ENCODE results near the gene HIPK4. TPM values are rescaled to one million over a fixed set of nuclear protein-coding genes. Genes with fewer than 3 reads are reported as not detected.

The HIPK4 gene
- total and polyA plus RNA-seq, 4 donors, result 0.02 to 0.17 TPM; not detected in 2

DNA sequence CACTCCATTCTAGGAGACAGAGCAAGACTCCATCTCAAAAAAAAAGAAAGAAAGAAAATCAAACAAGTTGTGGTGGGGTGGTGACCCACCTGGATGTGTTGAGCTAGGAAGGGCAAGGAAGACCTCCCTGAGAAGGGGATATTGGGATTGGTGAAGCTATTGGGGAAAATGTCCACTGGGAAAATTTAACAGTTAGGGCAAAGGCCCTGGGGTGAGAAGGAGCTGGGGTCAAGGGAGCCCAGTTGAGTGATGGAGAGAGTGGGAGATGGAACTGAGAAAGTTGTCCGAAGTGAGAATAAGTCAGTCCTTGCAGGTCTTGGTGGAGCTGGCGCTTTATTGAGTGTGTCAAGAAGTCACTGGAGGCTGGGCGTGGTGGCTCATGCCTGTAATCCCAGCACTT lies 48.3 kb upstream of the HIPK4 start:
- DNase-seq (ENCODE audit: low spot score), result no peak

More for the DNA sequence above, 48.3 kb upstream of the HIPK4 start:
- Histone ChIP-seq H3K9ac (ENCODE audit: low read depth in 1 of 2, low read length in 2 of 2) (no peak overlapping the region), H3K27me3 (ENCODE audit: control insufficient read depth in 4 of 4, insufficient read depth in 4 of 4, low read length in 3 of 4) (no peaks in the 10 kb centered on the region), H3K4me1 (ENCODE audit: control insufficient read depth in 4 of 4, insufficient read depth in 4 of 4, low read length in 3 of 4) (peaks cover 0 to 24% (median 13%) of the 10 kb centered on the region in 4 donors), H3K27ac (ENCODE audit: low read depth in 1 of 2, low read length in 2 of 2) (no peak overlapping the region), H3K36me3 (ENCODE audit: control insufficient read depth in 4 of 4, insufficient read depth in 3 of 4, low read depth in 1 of 4, low read length in 3 of 4) (peaks cover 8 to 18% (median 12%) of the 10 kb centered on the region in 4 donors), H3K9me3 (ENCODE audit: control insufficient read depth in 4 of 4, low read length in 3 of 4) (no peaks in the 10 kb centered on the region), H3K4me3 (ENCODE audit: low read depth in 1 of 3, low read length in 3 of 3) (no peak overlapping the region)
- WGBS, result 97% methylated on average over 3 of the region's 3 CpGs
- no peak for TF ChIP-seq RAD21 (IDR thresholded peaks at IDR 0.05)
- TF ChIP-seq, protein P1, sequence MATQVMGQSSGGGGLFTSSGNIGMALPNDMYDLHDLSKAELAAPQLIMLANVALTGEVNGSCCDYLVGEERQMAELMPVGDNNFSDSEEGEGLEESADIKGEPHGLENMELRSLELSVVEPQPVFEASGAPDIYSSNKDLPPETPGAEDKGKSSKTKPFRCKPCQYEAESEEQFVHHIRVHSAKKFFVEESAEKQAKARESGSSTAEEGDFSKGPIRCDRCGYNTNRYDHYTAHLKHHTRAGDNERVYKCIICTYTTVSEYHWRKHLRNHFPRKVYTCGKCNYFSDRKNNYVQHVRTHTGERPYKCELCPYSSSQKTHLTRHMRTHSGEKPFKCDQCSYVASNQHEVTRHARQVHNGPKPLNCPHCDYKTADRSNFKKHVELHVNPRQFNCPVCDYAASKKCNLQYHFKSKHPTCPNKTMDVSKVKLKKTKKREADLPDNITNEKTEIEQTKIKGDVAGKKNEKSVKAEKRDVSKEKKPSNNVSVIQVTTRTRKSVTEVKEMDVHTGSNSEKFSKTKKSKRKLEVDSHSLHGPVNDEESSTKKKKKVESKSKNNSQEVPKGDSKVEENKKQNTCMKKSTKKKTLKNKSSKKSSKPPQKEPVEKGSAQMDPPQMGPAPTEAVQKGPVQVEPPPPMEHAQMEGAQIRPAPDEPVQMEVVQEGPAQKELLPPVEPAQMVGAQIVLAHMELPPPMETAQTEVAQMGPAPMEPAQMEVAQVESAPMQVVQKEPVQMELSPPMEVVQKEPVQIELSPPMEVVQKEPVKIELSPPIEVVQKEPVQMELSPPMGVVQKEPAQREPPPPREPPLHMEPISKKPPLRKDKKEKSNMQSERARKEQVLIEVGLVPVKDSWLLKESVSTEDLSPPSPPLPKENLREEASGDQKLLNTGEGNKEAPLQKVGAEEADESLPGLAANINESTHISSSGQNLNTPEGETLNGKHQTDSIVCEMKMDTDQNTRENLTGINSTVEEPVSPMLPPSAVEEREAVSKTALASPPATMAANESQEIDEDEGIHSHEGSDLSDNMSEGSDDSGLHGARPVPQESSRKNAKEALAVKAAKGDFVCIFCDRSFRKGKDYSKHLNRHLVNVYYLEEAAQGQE (IDR thresholded peaks at IDR 0.05), result no peak
- TF ChIP-seq TAF1 (conservative IDR thresholded peaks at IDR 0.05), result no peak
- no peak for TF ChIP-seq GABPA (IDR thresholded peaks at IDR 0.05 in 1 of 2, conservative IDR thresholded peaks at IDR 0.05 in 1 of 2)
- TF ChIP-seq, protein P2, sequence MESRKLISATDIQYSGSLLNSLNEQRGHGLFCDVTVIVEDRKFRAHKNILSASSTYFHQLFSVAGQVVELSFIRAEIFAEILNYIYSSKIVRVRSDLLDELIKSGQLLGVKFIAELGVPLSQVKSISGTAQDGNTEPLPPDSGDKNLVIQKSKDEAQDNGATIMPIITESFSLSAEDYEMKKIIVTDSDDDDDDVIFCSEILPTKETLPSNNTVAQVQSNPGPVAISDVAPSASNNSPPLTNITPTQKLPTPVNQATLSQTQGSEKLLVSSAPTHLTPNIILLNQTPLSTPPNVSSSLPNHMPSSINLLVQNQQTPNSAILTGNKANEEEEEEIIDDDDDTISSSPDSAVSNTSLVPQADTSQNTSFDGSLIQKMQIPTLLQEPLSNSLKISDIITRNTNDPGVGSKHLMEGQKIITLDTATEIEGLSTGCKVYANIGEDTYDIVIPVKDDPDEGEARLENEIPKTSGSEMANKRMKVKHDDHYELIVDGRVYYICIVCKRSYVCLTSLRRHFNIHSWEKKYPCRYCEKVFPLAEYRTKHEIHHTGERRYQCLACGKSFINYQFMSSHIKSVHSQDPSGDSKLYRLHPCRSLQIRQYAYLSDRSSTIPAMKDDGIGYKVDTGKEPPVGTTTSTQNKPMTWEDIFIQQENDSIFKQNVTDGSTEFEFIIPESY (IDR thresholded peaks at IDR 0.05), result no peak
- no peak for TF ChIP-seq NR2F2 (IDR thresholded peaks at IDR 0.05)
- no peak for TF ChIP-seq FOXA1 (IDR thresholded peaks at IDR 0.05)
- TF ChIP-seq MAX (IDR thresholded peaks at IDR 0.05), result no peak
- no peak for TF ChIP-seq FOXA2 (IDR thresholded peaks at IDR 0.05)
- no peak for TF ChIP-seq ATF3 (IDR thresholded peaks at IDR 0.05)
- TF ChIP-seq SP1 (IDR thresholded peaks at IDR 0.05), result no peak
- TF ChIP-seq, protein P3, sequence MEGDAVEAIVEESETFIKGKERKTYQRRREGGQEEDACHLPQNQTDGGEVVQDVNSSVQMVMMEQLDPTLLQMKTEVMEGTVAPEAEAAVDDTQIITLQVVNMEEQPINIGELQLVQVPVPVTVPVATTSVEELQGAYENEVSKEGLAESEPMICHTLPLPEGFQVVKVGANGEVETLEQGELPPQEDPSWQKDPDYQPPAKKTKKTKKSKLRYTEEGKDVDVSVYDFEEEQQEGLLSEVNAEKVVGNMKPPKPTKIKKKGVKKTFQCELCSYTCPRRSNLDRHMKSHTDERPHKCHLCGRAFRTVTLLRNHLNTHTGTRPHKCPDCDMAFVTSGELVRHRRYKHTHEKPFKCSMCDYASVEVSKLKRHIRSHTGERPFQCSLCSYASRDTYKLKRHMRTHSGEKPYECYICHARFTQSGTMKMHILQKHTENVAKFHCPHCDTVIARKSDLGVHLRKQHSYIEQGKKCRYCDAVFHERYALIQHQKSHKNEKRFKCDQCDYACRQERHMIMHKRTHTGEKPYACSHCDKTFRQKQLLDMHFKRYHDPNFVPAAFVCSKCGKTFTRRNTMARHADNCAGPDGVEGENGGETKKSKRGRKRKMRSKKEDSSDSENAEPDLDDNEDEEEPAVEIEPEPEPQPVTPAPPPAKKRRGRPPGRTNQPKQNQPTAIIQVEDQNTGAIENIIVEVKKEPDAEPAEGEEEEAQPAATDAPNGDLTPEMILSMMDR (IDR thresholded peaks at IDR 0.05; ENCODE audit: low read depth, low read length, missing input control), result no peak
- TF ChIP-seq HNF4A (conservative IDR thresholded peaks at IDR 0.05), result no peak
- TF ChIP-seq JUND (IDR thresholded peaks at IDR 0.05), result no peak
- no peak for TF ChIP-seq RXRA (IDR thresholded peaks at IDR 0.05)
- TF ChIP-seq HNF4G (IDR thresholded peaks at IDR 0.05), result no peak
- no peak for TF ChIP-seq YY1 (IDR thresholded peaks at IDR 0.05)
- TF ChIP-seq EGR1 (IDR thresholded peaks at IDR 0.05; ENCODE audit: low read depth in 2 of 2), result no peak

Data from liver (tissue), 9 donors.